ENCODE results near the gene MAGEA3. TPM values are rescaled to one million over a fixed set of nuclear protein-coding genes. Genes with fewer than 3 reads are reported as not detected.

The MAGEA3 gene
- total RNA-seq, 4 donors from 2014 or later = not detected

DNA sequence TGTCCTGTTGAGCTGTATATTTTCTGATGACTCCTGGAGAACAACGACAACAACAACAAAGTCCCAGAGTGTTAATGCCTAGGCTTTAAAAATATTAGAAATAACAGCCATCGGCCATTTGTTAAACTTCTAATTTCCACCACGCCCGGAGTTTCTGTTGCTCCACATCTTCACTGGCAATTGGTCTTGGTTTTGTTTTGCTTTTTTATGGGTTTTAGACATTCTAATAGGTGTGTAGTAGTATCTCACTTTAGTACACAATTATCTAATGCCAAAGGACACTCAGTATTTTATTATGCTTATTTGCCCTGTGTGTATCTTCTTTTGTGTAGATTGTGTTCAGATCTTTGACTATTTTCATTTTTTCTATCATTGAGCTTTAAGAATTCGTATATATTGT, 40.0 kb downstream of the MAGEA3 start:
- intact Hi-C loops (cut with DNase I; ENCODE audit: low total_unique reads) = no loop called here
- Histone ChIP-seq H3K9me3 (no peaks in the 10 kb centered on the region), H3K36me3 (no peaks in the 10 kb centered on the region), H3K4me3 (no peak overlapping the region), H3K27ac (no peak overlapping the region), H3K27me3 (no peaks in the 10 kb centered on the region), H3K4me1 (no peaks in the 10 kb centered on the region)
- TF ChIP-seq POLR2A (IDR thresholded peaks at IDR 0.05) = no peak
- TF ChIP-seq, protein P1, sequence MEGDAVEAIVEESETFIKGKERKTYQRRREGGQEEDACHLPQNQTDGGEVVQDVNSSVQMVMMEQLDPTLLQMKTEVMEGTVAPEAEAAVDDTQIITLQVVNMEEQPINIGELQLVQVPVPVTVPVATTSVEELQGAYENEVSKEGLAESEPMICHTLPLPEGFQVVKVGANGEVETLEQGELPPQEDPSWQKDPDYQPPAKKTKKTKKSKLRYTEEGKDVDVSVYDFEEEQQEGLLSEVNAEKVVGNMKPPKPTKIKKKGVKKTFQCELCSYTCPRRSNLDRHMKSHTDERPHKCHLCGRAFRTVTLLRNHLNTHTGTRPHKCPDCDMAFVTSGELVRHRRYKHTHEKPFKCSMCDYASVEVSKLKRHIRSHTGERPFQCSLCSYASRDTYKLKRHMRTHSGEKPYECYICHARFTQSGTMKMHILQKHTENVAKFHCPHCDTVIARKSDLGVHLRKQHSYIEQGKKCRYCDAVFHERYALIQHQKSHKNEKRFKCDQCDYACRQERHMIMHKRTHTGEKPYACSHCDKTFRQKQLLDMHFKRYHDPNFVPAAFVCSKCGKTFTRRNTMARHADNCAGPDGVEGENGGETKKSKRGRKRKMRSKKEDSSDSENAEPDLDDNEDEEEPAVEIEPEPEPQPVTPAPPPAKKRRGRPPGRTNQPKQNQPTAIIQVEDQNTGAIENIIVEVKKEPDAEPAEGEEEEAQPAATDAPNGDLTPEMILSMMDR (IDR thresholded peaks at IDR 0.05) = no peak
- no peak for DNase-seq

Other genes with a start within 250 kb of the MAGEA3 start
- gene GABRA3, start 247.5 kb upstream of the MAGEA3 start, total RNA-seq = 1 to 10 TPM in 1 of 4 donors, not detected in 3; 3.0 TPM
- 1 to 10 TPM in 1 of 4 donors, under 1 TPM in 1, not detected in 2; 0.55 to 3.4 TPM for gene GABRQ, start 60.9 kb upstream of the MAGEA3 start, total RNA-seq
- gene CSAG2, start 10.5 kb downstream of the MAGEA3 start, total RNA-seq = not detected
- not detected for gene MAGEA2B, start 15.8 kb downstream of the MAGEA3 start, total RNA-seq
- not detected for gene CSAG1, start 34.9 kb downstream of the MAGEA3 start, total RNA-seq
- gene MAGEA12, start 35.0 kb downstream of the MAGEA3 start, total RNA-seq = not detected
- gene MAGEA2, start 55.0 kb downstream of the MAGEA3 start, total RNA-seq = not detected
- not detected for gene CSAG3, start 60.4 kb downstream of the MAGEA3 start, total RNA-seq
- gene MAGEA6, start 70.9 kb downstream of the MAGEA3 start, total RNA-seq = under 1 TPM in 1 of 4 donors, not detected in 3; 0.21 TPM
- 10 to 100 TPM; 37.9 to 61.5 (median 45.4) TPM for gene CETN2, start 132.0 kb downstream of the MAGEA3 start, total RNA-seq
- gene NSDHL, start 132.3 kb downstream of the MAGEA3 start, total RNA-seq = 10 to 100 TPM in 2 of 4 donors, 1 to 10 TPM in 2; 1.5 to 12.6 (median 8.6) TPM
- gene ZNF185, start 199.3 kb downstream of the MAGEA3 start, total RNA-seq = 10 to 100 TPM in 2 of 4 donors, 1 to 10 TPM in 2; 1.3 to 32.6 (median 12.1) TPM

Measured in uterus (tissue), 4 donors.